ENCODE measurements around the gene SUMO2. TPM values are rescaled to one million over a fixed set of nuclear protein-coding genes. Genes with fewer than 3 reads are reported as not detected.

SUMO2 gene
- total and polyA plus RNA-seq, 2 of the 4 experiments (the other 2 are of a cell fraction) = 71.3 to 83.7 TPM

GRCh38 chr17:75228305-75228704 is 45.5 kb upstream of the SUMO2 start:
- H3K4me1 ChIP-seq (ENCODE audit: control insufficient read depth, insufficient read depth, low read length) = no peaks in the 10 kb centered on the region
- no peaks in the 10 kb centered on the region for H3K9me3 ChIP-seq (ENCODE audit: control insufficient read depth, insufficient read depth, low read length)
- DNase-seq (no peak), ATAC-seq (ENCODE audit: low read depth) (no peak)
- H3K79me1 ChIP-seq (ENCODE audit: low read depth in 1 of 2, low read length in 2 of 2) = peaks cover 2 to 8% of the 10 kb centered on the region in 2 experiments; a peak in 2 of 4 replicates
- ChIA-PET POLR2A (ENCODE audit: unreplicated experiment) (no interaction called here), CTCF (no interaction called here)
- H2AFZ ChIP-seq (replicated peaks; ENCODE audit: low read length, poor library complexity) = no peak overlapping the region
- intact Hi-C loops (cut with micrococcal nuclease) (no loop called here), in situ Hi-C loops (cut with MboI; ENCODE audit: low sequenced_read_pairs) (no loop called here), dilution Hi-C loops (cut with HindIII; ENCODE audit: low sequenced_read_pairs, unreplicated experiment) (no loop called here)
- no CpG with 5 or more reads among the region's 2 CpGs for WGBS, 2 experiments (ENCODE audit: extremely low coverage in 2 of 2, insufficient read length in 1 of 2)
- no peak overlapping the region for H2BK20ac ChIP-seq (ENCODE audit: low read depth, low read length)
- no peak for TF ChIP-seq CTCF (conservative IDR thresholded peaks at IDR 0.05; ENCODE audit: low read depth, low read length)
- no peak for TF ChIP-seq CEBPB (IDR thresholded peaks at IDR 0.05; ENCODE audit: low read depth, low read length)
- TF ChIP-seq POLR2A (IDR thresholded peaks at IDR 0.05; ENCODE audit: low read depth, low read length) = no peak
- no peak for TF ChIP-seq RCOR1 (IDR thresholded peaks at IDR 0.05; ENCODE audit: insufficient replicate concordance, low read length)
- no peak for TF ChIP-seq MAFK (IDR thresholded peaks at IDR 0.05; ENCODE audit: low read depth, low read length)
- no peak overlapping the region for H4K8ac ChIP-seq (ENCODE audit: low read depth in 2 of 2, low read length in 2 of 2)
- H3K9me1 ChIP-seq (ENCODE audit: insufficient read depth, low read length) = no peaks in the 10 kb centered on the region
- no peak overlapping the region for H2BK15ac ChIP-seq (ENCODE audit: low read depth, low read length)
- no peak overlapping the region for H3K9ac ChIP-seq (ENCODE audit: low read depth, low read length)
- no peak overlapping the region for H2BK5ac ChIP-seq (ENCODE audit: low read depth, low read length, poor library complexity, severe bottlenecking)
- no peak overlapping the region for H2AK5ac ChIP-seq (ENCODE audit: low read depth, low read length)
- H4K5ac ChIP-seq (ENCODE audit: low read depth, low read length) = no peak overlapping the region
- no peaks in the 10 kb centered on the region for H3K27me3 ChIP-seq (ENCODE audit: control insufficient read depth, insufficient read depth, low read length)
- H3K36me3 ChIP-seq (ENCODE audit: control insufficient read depth, insufficient read depth, low read length) = peaks cover 62% of the 10 kb centered on the region
- H3K4ac ChIP-seq (ENCODE audit: low read depth, low read length) = no peak overlapping the region
- H2BK120ac ChIP-seq (ENCODE audit: low read depth, low read length) = no peak overlapping the region
- no peak overlapping the region for H3K56ac ChIP-seq (ENCODE audit: extremely low read depth, insufficient read depth, low read length)
- no peak overlapping the region for H4K91ac ChIP-seq (ENCODE audit: insufficient read depth, low read depth, low read length)
- no peak overlapping the region for H3K23ac ChIP-seq (ENCODE audit: low read depth, low read length)
- no peak overlapping the region for H3K4me2 ChIP-seq (ENCODE audit: low read depth, low read length)
- H4K20me1 ChIP-seq (ENCODE audit: insufficient read depth, low read length) = no peaks in the 10 kb centered on the region
- H3K14ac ChIP-seq (replicated peaks; ENCODE audit: low read depth, low read length) = no peak overlapping the region
- no peak overlapping the region for H3K4me3 ChIP-seq (ENCODE audit: insufficient read depth, low read depth, low read length)
- no TSS peak for BruUV-seq (replicated peaks)
- H3K18ac ChIP-seq (ENCODE audit: low read depth, low read length) = no peak overlapping the region
- H3K27ac ChIP-seq (ENCODE audit: insufficient read depth, low read length) = no peak overlapping the region
- no peak overlapping the region for H2AK9ac ChIP-seq (replicated peaks; ENCODE audit: low read depth, low read length, poor library complexity)

All from IMR-90 (cell line).